ENCODE results near the gene ENSA.
"Not testable (repeated sequence)": the region's sequence is repeated elsewhere in the genome, so short reads cannot be mapped to it uniquely, and the experiment has no call there.

Gene ENSA

GRCh38 chr1:150629115-150629928 is at the start of gene ENSA:
Gene ENSA, minus strand, starts transcription at chr1:150629612. Its CDS starts 142 bp downstream, at chr1:150629470.
- peak; percentile 100 for DNase-seq

- no peak for DNase-seq
Observed at GRCh38 chr1:150678988-150679387, 49.6 kb upstream of the ENSA start.

- DNase-seq: no peak
Observed at GRCh38 chr1:150674881-150675280, 45.5 kb upstream of the ENSA start.

- DNase-seq: no peak
Observed at GRCh38 chr1:150663321-150663720, 33.9 kb upstream of the ENSA start.

- no peak for DNase-seq
Observed at GRCh38 chr1:150662811-150663210, 33.4 kb upstream of the ENSA start.

GRCh38 chr1:150661156-150661555 is 31.7 kb upstream of the ENSA start:
- DNase-seq: no peak

- DNase-seq: no peak
Observed at GRCh38 chr1:150660584-150660983, 31.2 kb upstream of the ENSA start.

- DNase-seq: not testable (repeated sequence)
Observed at GRCh38 chr1:150657064-150657463, 27.7 kb upstream of the ENSA start.

GRCh38 chr1:150654635-150655034 is 25.2 kb upstream of the ENSA start:
- not testable (repeated sequence) for DNase-seq

- no peak for DNase-seq
Observed at GRCh38 chr1:150650193-150650592, 20.8 kb upstream of the ENSA start.

GRCh38 chr1:150649441-150650075 is 20.1 kb upstream of the ENSA start:
- DNase-seq: no peak

GRCh38 chr1:150642296-150642695 is 12.9 kb upstream of the ENSA start:
- no peak for DNase-seq

GRCh38 chr1:150641126-150641815 is 11.9 kb upstream of the ENSA start:
- DNase-seq: not testable (repeated sequence)

GRCh38 chr1:150638430-150638829 is 9.0 kb upstream of the ENSA start:
- not testable (repeated sequence) for DNase-seq

- DNase-seq: not testable (repeated sequence)
Observed at GRCh38 chr1:150634839-150635622, 5.6 kb upstream of the ENSA start.

GRCh38 chr1:150628766-150629114 is 672 bp downstream of the ENSA start:
- no peak for DNase-seq

GRCh38 chr1:150627826-150628410 is 1.5 kb downstream of the ENSA start:
- DNase-seq: no peak

- no peak for DNase-seq
Observed at GRCh38 chr1:150626150-150626549, 3.3 kb downstream of the ENSA start.

GRCh38 chr1:150624546-150624945 is 4.9 kb downstream of the ENSA start:
- not testable (repeated sequence) for DNase-seq

GRCh38 chr1:150624134-150624533 is 5.3 kb downstream of the ENSA start:
- DNase-seq: not testable (repeated sequence)

GRCh38 chr1:150622303-150622975 is 7.0 kb downstream of the ENSA start:
- no peak for DNase-seq
